ENCODE measurements around the gene SYT1. TPM values are rescaled to one million over a fixed set of nuclear protein-coding genes. Genes with fewer than 3 reads are reported as not detected.

SYT1 gene
- total RNA-seq, 1 experiment from 2014 or later: 1.3 TPM

GRCh38 chr12:79247494-79247893, 382.9 kb downstream of the SYT1 start:
- no peak overlapping the region for H3K4me3 Mint-ChIP-seq (ENCODE audit: low read depth, unreplicated experiment)
- intact Hi-C loops (cut with micrococcal nuclease; ENCODE audit: unreplicated experiment): no loop called here
- H3K36me3 Mint-ChIP-seq (ENCODE audit: insufficient read depth, unreplicated experiment): no peaks in the 10 kb centered on the region
- BruUV-seq (replicated peaks): no TSS peak
- H3K9me3 Mint-ChIP-seq (ENCODE audit: low read depth, unreplicated experiment): peaks cover 3% of the 10 kb centered on the region
- H3K4me1 Mint-ChIP-seq (ENCODE audit: low read depth, unreplicated experiment): no peaks in the 10 kb centered on the region
- CTCF ChIA-PET: no interaction called here
- no peak for DNase-seq
- no peak for TF ChIP-seq CTCF (IDR thresholded peaks at IDR 0.05; ENCODE audit: unreplicated experiment)
- H3K27ac Mint-ChIP-seq (ENCODE audit: unreplicated experiment): no peak overlapping the region
- no peaks in the 10 kb centered on the region for H3K27me3 Mint-ChIP-seq (ENCODE audit: unreplicated experiment)

GRCh38 chr12:79250186-79250585, 385.6 kb downstream of the SYT1 start:
- Mint-ChIP-seq H3K27me3 (ENCODE audit: unreplicated experiment) (no peaks in the 10 kb centered on the region), H3K9me3 (ENCODE audit: low read depth, unreplicated experiment) (peaks cover 3% of the 10 kb centered on the region), H3K36me3 (ENCODE audit: insufficient read depth, unreplicated experiment) (no peaks in the 10 kb centered on the region), H3K4me1 (ENCODE audit: low read depth, unreplicated experiment) (no peaks in the 10 kb centered on the region), H3K4me3 (ENCODE audit: low read depth, unreplicated experiment) (no peak overlapping the region), H3K27ac (ENCODE audit: unreplicated experiment) (no peak overlapping the region)
- intact Hi-C loops (cut with micrococcal nuclease; ENCODE audit: unreplicated experiment): no loop called here
- CTCF ChIA-PET: no interaction called here
- DNase-seq: no peak
- no peak for TF ChIP-seq CTCF (IDR thresholded peaks at IDR 0.05; ENCODE audit: unreplicated experiment)
- BruUV-seq (replicated peaks): no TSS peak

DNA sequence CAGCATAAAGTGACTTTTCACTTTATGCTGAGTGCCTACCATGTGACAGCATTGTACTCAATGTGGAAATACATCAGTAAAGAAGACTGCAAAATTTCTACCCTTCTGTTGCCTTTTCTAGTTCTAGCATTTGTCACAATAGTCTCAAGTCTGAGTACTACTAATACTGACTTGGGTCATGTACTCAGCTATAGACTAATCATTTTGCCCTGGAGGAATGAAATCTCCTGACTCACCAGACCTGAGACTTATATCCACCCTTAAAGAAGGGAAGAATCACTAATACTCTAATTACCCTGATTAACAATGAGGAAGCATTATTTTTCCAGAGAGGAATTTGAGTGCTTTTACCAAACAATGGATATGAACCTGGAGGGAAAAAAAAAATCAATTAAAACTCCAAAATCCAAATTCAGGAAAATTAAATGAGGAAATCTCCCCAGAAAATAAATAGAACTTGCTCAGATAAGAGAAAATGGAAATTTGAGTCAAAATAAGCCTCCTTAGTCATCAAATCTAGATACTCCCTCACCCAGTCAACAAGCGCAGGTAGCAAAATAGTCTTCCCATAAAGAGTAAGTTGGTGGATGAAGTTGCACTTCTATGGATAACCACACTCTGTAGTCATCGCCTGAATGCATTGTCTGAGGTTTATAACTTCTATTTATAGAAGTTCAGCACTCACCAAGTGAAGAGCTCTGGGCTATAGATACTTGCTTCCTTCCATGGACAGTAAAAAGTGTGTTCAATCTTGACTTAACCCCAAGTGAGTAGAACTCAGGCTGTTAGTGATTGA, 386.6 kb downstream of the SYT1 start:
- CTCF ChIA-PET: no interaction called here
- no peaks in the 10 kb centered on the region for H3K36me3 Mint-ChIP-seq (ENCODE audit: insufficient read depth, unreplicated experiment)
- no peak overlapping the region for H3K27ac Mint-ChIP-seq (ENCODE audit: unreplicated experiment)

GRCh38 chr12:79252358-79253075, 387.9 kb downstream of the SYT1 start:
- intact Hi-C loops (cut with micrococcal nuclease; ENCODE audit: unreplicated experiment): no loop called here
- Mint-ChIP-seq H3K4me3 (ENCODE audit: low read depth, unreplicated experiment) (no peak overlapping the region), H3K27ac (ENCODE audit: unreplicated experiment) (no peak overlapping the region), H3K36me3 (ENCODE audit: insufficient read depth, unreplicated experiment) (no peaks in the 10 kb centered on the region), H3K27me3 (ENCODE audit: unreplicated experiment) (no peaks in the 10 kb centered on the region), H3K9me3 (ENCODE audit: low read depth, unreplicated experiment) (peaks cover 3% of the 10 kb centered on the region), H3K4me1 (ENCODE audit: low read depth, unreplicated experiment) (no peaks in the 10 kb centered on the region)
- BruUV-seq (replicated peaks): no TSS peak
- TF ChIP-seq CTCF (IDR thresholded peaks at IDR 0.05; ENCODE audit: unreplicated experiment): no peak
- CTCF ChIA-PET: interaction anchor here (0.6 to 1.1 kb wide), 2 partner anchors 10 to 37 kb away, joined by 3 read pairs; no protein-coding TSS in a partner anchor
- no peak for DNase-seq

More for the DNA sequence above, 386.6 kb downstream of the SYT1 start:
- DNase-seq: no peak
- intact Hi-C loops (cut with micrococcal nuclease; ENCODE audit: unreplicated experiment): no loop called here
- no peak for TF ChIP-seq CTCF (IDR thresholded peaks at IDR 0.05; ENCODE audit: unreplicated experiment)
- Mint-ChIP-seq H3K4me3 (ENCODE audit: low read depth, unreplicated experiment) (no peak overlapping the region), H3K27me3 (ENCODE audit: unreplicated experiment) (no peaks in the 10 kb centered on the region), H3K9me3 (ENCODE audit: low read depth, unreplicated experiment) (peaks cover 3% of the 10 kb centered on the region), H3K4me1 (ENCODE audit: low read depth, unreplicated experiment) (no peaks in the 10 kb centered on the region)
- BruUV-seq (replicated peaks): no TSS peak

Measured in Calu3 (cell line).